ENCODE measurements around the gene PLXNA4.
"Not testable (repeated sequence)": the region's sequence is repeated elsewhere in the genome, so short reads cannot be mapped to it uniquely, and the experiment has no call there.

DNA sequence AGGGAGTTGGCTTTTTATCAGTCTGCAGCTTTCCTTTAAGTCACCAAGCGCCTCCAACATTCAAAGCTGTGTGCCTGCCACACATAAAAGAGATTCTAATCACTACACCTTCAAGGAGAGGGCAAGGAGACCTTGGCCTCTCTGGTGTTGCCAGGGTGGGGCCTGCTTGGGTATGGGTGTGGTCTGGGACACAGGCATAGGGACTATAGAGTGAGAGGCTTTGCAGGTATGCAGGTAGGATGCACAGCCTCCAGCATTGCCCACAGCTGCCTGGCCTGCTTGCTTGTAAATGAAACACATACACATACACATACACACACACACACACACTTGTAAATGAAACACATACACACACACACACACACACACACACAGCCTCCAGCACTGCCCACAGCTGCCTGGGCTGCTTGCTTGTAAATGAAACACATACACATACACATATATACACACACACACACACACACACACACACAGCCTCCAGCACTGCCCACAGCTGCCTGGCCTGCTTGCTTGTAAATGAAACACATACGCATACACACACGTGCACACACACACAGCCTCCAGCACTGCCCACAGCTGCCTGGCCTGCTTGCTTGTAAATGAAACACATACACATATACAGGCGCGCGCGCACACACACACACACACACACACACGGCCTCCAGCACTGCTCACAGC lies 397.7 kb downstream of the PLXNA4 start:
- TF ChIP-seq, protein P1, sequence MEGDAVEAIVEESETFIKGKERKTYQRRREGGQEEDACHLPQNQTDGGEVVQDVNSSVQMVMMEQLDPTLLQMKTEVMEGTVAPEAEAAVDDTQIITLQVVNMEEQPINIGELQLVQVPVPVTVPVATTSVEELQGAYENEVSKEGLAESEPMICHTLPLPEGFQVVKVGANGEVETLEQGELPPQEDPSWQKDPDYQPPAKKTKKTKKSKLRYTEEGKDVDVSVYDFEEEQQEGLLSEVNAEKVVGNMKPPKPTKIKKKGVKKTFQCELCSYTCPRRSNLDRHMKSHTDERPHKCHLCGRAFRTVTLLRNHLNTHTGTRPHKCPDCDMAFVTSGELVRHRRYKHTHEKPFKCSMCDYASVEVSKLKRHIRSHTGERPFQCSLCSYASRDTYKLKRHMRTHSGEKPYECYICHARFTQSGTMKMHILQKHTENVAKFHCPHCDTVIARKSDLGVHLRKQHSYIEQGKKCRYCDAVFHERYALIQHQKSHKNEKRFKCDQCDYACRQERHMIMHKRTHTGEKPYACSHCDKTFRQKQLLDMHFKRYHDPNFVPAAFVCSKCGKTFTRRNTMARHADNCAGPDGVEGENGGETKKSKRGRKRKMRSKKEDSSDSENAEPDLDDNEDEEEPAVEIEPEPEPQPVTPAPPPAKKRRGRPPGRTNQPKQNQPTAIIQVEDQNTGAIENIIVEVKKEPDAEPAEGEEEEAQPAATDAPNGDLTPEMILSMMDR (IDR thresholded peaks at IDR 0.05): not testable (repeated sequence)
- not testable (repeated sequence) for TF ChIP-seq POLR2A, POLR2AphosphoS5 (IDR thresholded peaks at IDR 0.05)

All from prostate gland (tissue), 2 donors.